OCI-LY7 (cell line): ENCODE results near the gene TRIM14. TPM values are rescaled to one million over a fixed set of nuclear protein-coding genes. Genes with fewer than 3 reads are reported as not detected.
"Not testable (repeated sequence)": the region's sequence is repeated elsewhere in the genome, so short reads cannot be mapped to it uniquely, and the experiment has no call there.

Experiments used
- BruUV-seq: library from RNA; stranded (reverse); fragments of 400-500 nt; replicated peaks from 2 replicates; lab custom pipeline; 2021; lab: Mats Ljungman, UMichigan
- CTCF ChIA-PET: fragments of 300-600 bp; sonication (Branson Sonifier 250); formaldehyde crosslinking; loops from one replicate; lab custom pipeline; 2022; ENCODE audit warnings: antibody characterized with exemption; ENCODE audit not compliant: unreplicated experiment; lab: Charles Lee
- POLR2A ChIA-PET: fragments of 300-600 bp; sonication (Branson Sonifier 250); formaldehyde crosslinking; loops from one replicate; lab custom pipeline; 2022; ENCODE audit warnings: antibody characterized with exemption; lab: Charles Lee
- DNase-seq: peaks from one replicate; pipeline ENCODE4 v3.0.0-alpha.2; 2015; ENCODE audit warnings: low spot score
- H2AFZ ChIP-seq: fragments of 200-600 bp; sonication (generic), shearing (Covaris generic); 2 replicates; pipeline ENCODE4 v1.6.1; 2014; ENCODE audit warnings: mild to moderate bottlenecking, antibody characterized with exemption, low read length, moderate library complexity
- H3K27ac ChIP-seq: fragments of 200-600 bp; sonication (generic); 2 replicates; pipeline ENCODE4 v1.5.1; 2014; ENCODE audit warnings: mixed run types, low read depth, mild to moderate bottlenecking, moderate library complexity, low read length, inconsistent platforms; ENCODE audit not compliant: poor library complexity, severe bottlenecking
- H3K36me3 ChIP-seq: fragments of 200-600 bp; sonication (generic); 2 replicates; pipeline ENCODE4 v1.6.1; 2014; ENCODE audit warnings: mild to moderate bottlenecking, antibody characterized with exemption, low read length, moderate library complexity, mixed read lengths; ENCODE audit not compliant: insufficient read depth
- H3K4me1 ChIP-seq: fragments of 200-600 bp; sonication (generic); 2 replicates; pipeline ENCODE4 v1.5.1; 2014; ENCODE audit warnings: mild to moderate bottlenecking, low read length; ENCODE audit not compliant: insufficient read depth, poor library complexity, severe bottlenecking
- H3K4me2 ChIP-seq: fragments of 200-600 bp; sonication (generic); 2 replicates; pipeline ENCODE4 v1.6.1; 2014; ENCODE audit warnings: mild to moderate bottlenecking, low read length
- H3K4me3 ChIP-seq: fragments of 200-600 bp; sonication (generic); 2 replicates; pipeline ENCODE4 v1.5.1; 2014; ENCODE audit warnings: mild to moderate bottlenecking, low read depth, low read length; ENCODE audit not compliant: poor library complexity, severe bottlenecking
- H3K79me2 ChIP-seq: fragments of 200-600 bp; sonication (generic); 2 replicates; pipeline ENCODE4 v1.6.1; 2016; ENCODE audit warnings: low read depth, mild to moderate bottlenecking, low read length, moderate library complexity, mixed read lengths; ENCODE audit not compliant: insufficient read depth
- H3K9me2 ChIP-seq: fragments of 200-600 bp; sonication (generic); 2 replicates; pipeline ENCODE4 v1.6.1; 2016; ENCODE audit warnings: mild to moderate bottlenecking, low read length, mixed read lengths; ENCODE audit not compliant: insufficient read depth
- H3K9me3 ChIP-seq: fragments of 200-600 bp; sonication (generic); 2 replicates; pipeline ENCODE4 v1.6.1; 2014; ENCODE audit warnings: mild to moderate bottlenecking, mixed run types, low read length, mixed read lengths
- H4K20me1 ChIP-seq: fragments of 200-600 bp; sonication (generic); 2 replicates; pipeline ENCODE4 v1.6.1; 2014; ENCODE audit warnings: mild to moderate bottlenecking, antibody characterized with exemption, low read length, moderate library complexity, mixed read lengths; ENCODE audit not compliant: insufficient read depth
- CTCF ChIP-seq: fragments of 200-600 bp; sonication (generic); conservative IDR thresholded peaks from 2 replicates; pipeline ENCODE4 v1.5.1; 2014; ENCODE audit warnings: mild to moderate bottlenecking, antibody characterized with exemption, low read length, moderate library complexity, mixed read lengths
- EZH2phosphoT487 ChIP-seq: fragments of 200-600 bp; sonication (generic); IDR thresholded peaks from 2 replicates; pipeline ENCODE4 v1.6.1; 2018; ENCODE audit warnings: low read depth, borderline replicate concordance, mild to moderate bottlenecking, mixed run types, antibody characterized with exemption, low read length, moderate library complexity, mixed read lengths
- intact Hi-C: fragments of 100-400 bp; cut with micrococcal nuclease; formaldehyde crosslinking; loops from one replicate; pipeline ENCODE4 v1.10.0; 2022; ENCODE audit not compliant: unreplicated experiment
- total RNA-seq, 2 experiments: library from RNA; depleted of rRNA in 1 of 2; stranded (reverse); fragments of >200 nt in 1 of 2; shearing (Covaris generic) in 1 of 2; gene quantifications; 2 replicates each; pipeline ENCODE4 v1.2.3, GENCODE V29; 2014 to 2022

Gene TRIM14
- total RNA-seq, 2 experiments from 2014 or later, result 21.4 to 26.0 TPM

GRCh38 chr9:98080780-98081179 is 38.2 kb downstream of the TRIM14 start:
- ChIA-PET CTCF (no interaction called here), POLR2A (interaction anchor here (1.3 kb wide), 1 partner anchor 21 kb away, joined by 5 read pairs; no protein-coding TSS in a partner anchor)
- no peaks in the 10 kb centered on the region for H3K9me3 ChIP-seq
- peaks cover 72% of the 10 kb centered on the region for H3K36me3 ChIP-seq
- H4K20me1 ChIP-seq, result no peaks in the 10 kb centered on the region
- H3K27ac ChIP-seq, result no peak overlapping the region
- BruUV-seq, result no TSS peak
- DNase-seq, result no peak
- H2AFZ ChIP-seq, result no peak overlapping the region
- intact Hi-C loops, result no loop called here
- no peaks in the 10 kb centered on the region for H3K9me2 ChIP-seq
- TF ChIP-seq CTCF, result no peak
- TF ChIP-seq EZH2phosphoT487, result no peak
- H3K4me3 ChIP-seq, result no peak overlapping the region
- no peaks in the 10 kb centered on the region for H3K79me2 ChIP-seq
- peaks cover 3% of the 10 kb centered on the region for H3K4me1 ChIP-seq
- H3K4me2 ChIP-seq, result no peak overlapping the region

DNA sequence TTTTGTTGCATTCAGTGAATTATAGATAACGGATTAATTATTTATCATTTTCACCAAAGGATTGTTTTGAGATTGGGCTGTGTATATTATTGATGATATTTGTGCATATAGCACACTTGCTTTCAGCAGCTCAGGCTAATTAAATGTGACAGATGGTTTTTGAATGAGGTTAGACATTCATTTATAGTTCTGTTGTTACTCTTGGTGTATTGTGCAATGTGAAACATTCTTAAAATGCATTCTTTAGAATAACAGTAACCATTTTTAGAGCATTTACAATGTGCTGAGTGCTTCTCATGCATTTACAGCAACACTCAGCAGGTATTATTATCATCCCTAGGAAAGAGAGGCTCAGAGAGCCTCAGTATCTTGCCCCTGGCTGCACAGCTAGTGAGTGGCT is 38.7 kb downstream of the TRIM14 start:
- Histone ChIP-seq H3K27ac (no peak overlapping the region), H3K9me2 (no peaks in the 10 kb centered on the region), H2AFZ (no peak overlapping the region), H3K4me2 (no peak overlapping the region), H3K9me3 (no peaks in the 10 kb centered on the region), H3K4me3 (no peak overlapping the region), H3K36me3 (peaks cover 70% of the 10 kb centered on the region), H3K4me1 (peaks cover 6% of the 10 kb centered on the region), H3K79me2 (no peaks in the 10 kb centered on the region), H4K20me1 (no peaks in the 10 kb centered on the region)
- no TSS peak for BruUV-seq
- POLR2A ChIA-PET, result interaction anchor here (1.3 kb wide), 1 partner anchor 21 kb away, joined by 5 read pairs; no protein-coding TSS in a partner anchor
- intact Hi-C loops, result no loop called here
- CTCF ChIA-PET, result no interaction called here
- TF ChIP-seq EZH2phosphoT487, result no peak
- no peak for TF ChIP-seq CTCF
- no peak for DNase-seq

DNA sequence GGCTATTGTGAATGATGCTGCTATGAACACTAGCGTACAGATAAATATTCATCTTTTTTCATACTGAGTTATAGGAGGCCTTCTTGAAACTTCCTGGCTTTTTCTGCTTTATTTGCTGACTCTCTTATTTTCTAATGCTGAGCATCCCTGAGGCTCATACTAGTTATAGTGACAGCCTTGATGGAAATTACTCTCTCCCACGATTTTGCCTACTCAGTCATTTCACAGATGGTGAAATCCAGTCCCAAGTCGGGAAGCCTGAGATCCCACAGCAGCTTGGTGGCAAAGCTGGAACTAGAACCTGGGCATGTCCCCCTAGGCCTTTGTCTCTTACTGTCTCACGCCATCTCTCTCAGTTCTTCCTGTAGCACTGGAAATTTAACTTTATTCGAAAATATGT is 40.1 kb downstream of the TRIM14 start:
- H2AFZ ChIP-seq, result no peak overlapping the region
- ChIA-PET CTCF (no interaction called here), POLR2A (interaction anchor here (0.7 kb wide), 1 partner anchor 82 kb away, joined by 3 read pairs; no protein-coding TSS in a partner anchor)
- H3K9me2 ChIP-seq, result no peaks in the 10 kb centered on the region
- H3K27ac ChIP-seq, result no peak overlapping the region
- H4K20me1 ChIP-seq, result no peaks in the 10 kb centered on the region
- DNase-seq, result no peak
- no peak for TF ChIP-seq CTCF
- TF ChIP-seq EZH2phosphoT487, result no peak
- intact Hi-C loops, result no loop called here
- no peak overlapping the region for H3K4me3 ChIP-seq
- no TSS peak for BruUV-seq
- H3K36me3 ChIP-seq, result peaks cover 57% of the 10 kb centered on the region
- H3K9me3 ChIP-seq, result no peaks in the 10 kb centered on the region
- peaks cover 17% of the 10 kb centered on the region for H3K4me1 ChIP-seq
- no peak overlapping the region for H3K4me2 ChIP-seq
- H3K79me2 ChIP-seq, result no peaks in the 10 kb centered on the region

- H4K20me1 ChIP-seq, DNase-seq, BruUV-seq, H3K9me2 ChIP-seq, H3K4me2 ChIP-seq, intact Hi-C loops, POLR2A ChIA-PET, H3K9me3 ChIP-seq, H3K4me3 ChIP-seq, H3K27ac ChIP-seq, H3K79me2 ChIP-seq, CTCF ChIA-PET, H2AFZ ChIP-seq: not testable (repeated sequence)
- Histone ChIP-seq H3K36me3 (peaks cover 33% of the 10 kb centered on the region), H3K4me1 (peaks cover 17% of the 10 kb centered on the region)
These were observed 42.5 kb downstream of the TRIM14 start for GRCh38 chr9:98076514-98076890.
